Measurements from ENCODE around the gene M1AP. TPM values are rescaled to one million over a fixed set of nuclear protein-coding genes. Genes with fewer than 3 reads are reported as not detected.

Gene M1AP
- polyA plus RNA-seq, 3 donors = 1.00 to 4.6 (median 1.8) TPM

DNA sequence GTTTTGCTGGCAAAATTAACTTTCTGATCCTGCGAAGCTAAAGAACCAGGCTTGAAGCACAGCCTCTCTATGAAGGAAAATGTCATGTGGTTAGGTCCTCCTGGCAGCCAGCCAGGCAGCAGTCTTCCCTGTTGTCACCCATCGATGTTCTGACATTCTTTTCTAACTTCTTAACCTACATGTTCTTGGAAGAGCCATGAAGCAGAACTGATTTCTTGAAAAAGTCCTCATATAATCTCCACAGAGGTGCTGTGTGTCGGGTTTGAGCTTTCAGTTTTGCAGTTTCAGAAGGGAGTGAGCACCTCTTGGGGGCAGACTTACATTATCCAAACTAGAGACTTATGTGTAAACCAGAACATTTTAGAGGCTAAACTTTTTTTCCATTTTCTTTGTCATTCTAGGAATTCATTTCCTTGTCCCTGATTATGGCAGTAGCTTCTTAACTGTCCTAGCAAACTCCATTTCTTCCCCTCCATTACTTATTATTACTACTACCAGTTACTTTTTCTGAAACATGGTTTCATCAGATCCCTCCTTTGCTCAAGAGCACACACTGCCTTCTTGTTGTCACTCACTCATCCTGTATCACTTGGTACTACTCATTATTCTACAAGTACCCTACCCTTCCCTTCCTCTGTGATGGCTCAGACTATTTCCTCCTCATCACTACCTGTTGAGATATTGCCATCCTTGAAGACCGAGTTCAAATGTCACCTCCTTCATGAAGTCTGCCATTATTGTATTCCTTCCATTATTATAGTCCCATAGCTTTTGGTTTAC is 62.5 kb downstream of the M1AP start:
- Histone ChIP-seq H3K4me3 (replicated peaks in 1 of 3; ENCODE audit: low read depth in 2 of 3, low read length in 3 of 3) (peak overlapping the region in 1 of 3 experiments; percentile 47), H2AFZ (ENCODE audit: insufficient read depth, low read depth, low read length, poor library complexity, severe bottlenecking) (peak overlapping the region; percentile 76), H3K36me3 (replicated peaks in 1 of 2; ENCODE audit: control insufficient read depth in 1 of 2, insufficient read depth in 2 of 2, low read length in 2 of 2) (no peaks in the 10 kb centered on the region), H3K27ac (ENCODE audit: low read depth in 1 of 2, low read length in 2 of 2) (peak overlapping the region in 1 of 2 donors; percentile 57), H3K4me1 (ENCODE audit: control insufficient read depth in 1 of 2, insufficient read depth in 2 of 2, low read length in 2 of 2) (peaks cover 31 to 37% of the 10 kb centered on the region in 2 donors), H3K9me3 (replicated peaks in 1 of 2; ENCODE audit: control insufficient read depth in 1 of 2, insufficient read depth in 1 of 2, low read length in 2 of 2) (no peaks in the 10 kb centered on the region), H3K79me2 (ENCODE audit: insufficient read depth, low read length) (no peaks in the 10 kb centered on the region), H4K20me1 (ENCODE audit: insufficient read depth, low read length) (no peaks in the 10 kb centered on the region), H3K27me3 (ENCODE audit: control insufficient read depth in 2 of 2, insufficient read depth in 2 of 2, low read length in 2 of 2) (no peaks in the 10 kb centered on the region), H3K4me2 (replicated peaks; ENCODE audit: extremely low read depth, low read length, poor library complexity, severe bottlenecking) (peak overlapping the region; percentile 64), H3K9ac (ENCODE audit: insufficient read depth, low read length, poor library complexity, severe bottlenecking) (no peak overlapping the region)
- Mint-ChIP-seq H3K4me1 (peaks cover 39% of the 10 kb centered on the region), H3K9me3 (no peaks in the 10 kb centered on the region), H3K4me3 (peak overlapping the region; percentile 67 to 82), H3K27ac (peak overlapping the region in 5 of 7 donors; percentile 14 to 79 (median 48)), H3K27me3 (ENCODE audit: low read depth in 3 of 3) (peaks cover 0 to 1% (median 0%) of the 10 kb centered on the region in 3 donors), H3K36me3 (no peaks in the 10 kb centered on the region)
- intact Hi-C loops (cut with micrococcal nuclease) = loop anchor here (2.0 to 10.0 kb wide), 3 partner anchors 33 to 103 kb away; partner anchors contain the start of genes CCDC142 (in 2 of the 2), DOK1 (in 2 of the 2), LOXL3 (in 2 of the 2) and TTC31 (in 2 of the 2)
- WGBS (ENCODE audit: insufficient coverage) = no CpG with 5 or more reads among the region's 4 CpGs
- TF ChIP-seq, protein P1, sequence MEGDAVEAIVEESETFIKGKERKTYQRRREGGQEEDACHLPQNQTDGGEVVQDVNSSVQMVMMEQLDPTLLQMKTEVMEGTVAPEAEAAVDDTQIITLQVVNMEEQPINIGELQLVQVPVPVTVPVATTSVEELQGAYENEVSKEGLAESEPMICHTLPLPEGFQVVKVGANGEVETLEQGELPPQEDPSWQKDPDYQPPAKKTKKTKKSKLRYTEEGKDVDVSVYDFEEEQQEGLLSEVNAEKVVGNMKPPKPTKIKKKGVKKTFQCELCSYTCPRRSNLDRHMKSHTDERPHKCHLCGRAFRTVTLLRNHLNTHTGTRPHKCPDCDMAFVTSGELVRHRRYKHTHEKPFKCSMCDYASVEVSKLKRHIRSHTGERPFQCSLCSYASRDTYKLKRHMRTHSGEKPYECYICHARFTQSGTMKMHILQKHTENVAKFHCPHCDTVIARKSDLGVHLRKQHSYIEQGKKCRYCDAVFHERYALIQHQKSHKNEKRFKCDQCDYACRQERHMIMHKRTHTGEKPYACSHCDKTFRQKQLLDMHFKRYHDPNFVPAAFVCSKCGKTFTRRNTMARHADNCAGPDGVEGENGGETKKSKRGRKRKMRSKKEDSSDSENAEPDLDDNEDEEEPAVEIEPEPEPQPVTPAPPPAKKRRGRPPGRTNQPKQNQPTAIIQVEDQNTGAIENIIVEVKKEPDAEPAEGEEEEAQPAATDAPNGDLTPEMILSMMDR (IDR thresholded peaks at IDR 0.05) = no peak
- DNase-seq = no peak

- H3K27ac Mint-ChIP-seq = peak overlapping the region in 3 of 7 donors; percentile 2 to 77 (median 24)
- Histone ChIP-seq H3K9me3 (replicated peaks in 1 of 2; ENCODE audit: control insufficient read depth in 1 of 2, insufficient read depth in 1 of 2, low read length in 2 of 2) (no peaks in the 10 kb centered on the region), H2AFZ (ENCODE audit: insufficient read depth, low read depth, low read length, poor library complexity, severe bottlenecking) (peak overlapping the region; percentile 59), H4K20me1 (ENCODE audit: insufficient read depth, low read length) (no peaks in the 10 kb centered on the region), H3K4me1 (ENCODE audit: control insufficient read depth in 1 of 2, insufficient read depth in 2 of 2, low read length in 2 of 2) (peaks cover 32 to 39% of the 10 kb centered on the region in 2 donors), H3K79me2 (ENCODE audit: insufficient read depth, low read length) (no peaks in the 10 kb centered on the region), H3K4me2 (replicated peaks; ENCODE audit: extremely low read depth, low read length, poor library complexity, severe bottlenecking) (peak overlapping the region; percentile 7), H3K9ac (ENCODE audit: insufficient read depth, low read length, poor library complexity, severe bottlenecking) (no peak overlapping the region), H3K27me3 (ENCODE audit: control insufficient read depth in 2 of 2, insufficient read depth in 2 of 2, low read length in 2 of 2) (no peaks in the 10 kb centered on the region), H3K27ac (ENCODE audit: low read depth in 1 of 2, low read length in 2 of 2) (peak overlapping the region in 1 of 2 donors; percentile 30), H3K4me3 (replicated peaks in 1 of 3; ENCODE audit: low read depth in 2 of 3, low read length in 3 of 3) (no peak overlapping the region), H3K36me3 (replicated peaks in 1 of 2; ENCODE audit: control insufficient read depth in 1 of 2, insufficient read depth in 2 of 2, low read length in 2 of 2) (no peaks in the 10 kb centered on the region)
- intact Hi-C loops (cut with micrococcal nuclease) = loop anchor here (2.0 to 10.0 kb wide), 2 partner anchors 49 to 101 kb away; partner anchors contain the start of genes CCDC142 (in 1 of the 2) and TTC31 (in 1 of the 2)
- DNase-seq = no peak
- H3K36me3 Mint-ChIP-seq = no peaks in the 10 kb centered on the region
- TF ChIP-seq, protein P1 (IDR thresholded peaks at IDR 0.05) = no peak
- peaks cover 0 to 1% (median 0%) of the 10 kb centered on the region in 3 donors for H3K27me3 Mint-ChIP-seq (ENCODE audit: low read depth in 3 of 3)
- 0% methylated on average over 2 of the region's 2 CpGs for WGBS (ENCODE audit: insufficient coverage)
- H3K4me1 Mint-ChIP-seq = peaks cover 37% of the 10 kb centered on the region
- peak overlapping the region in 1 of 2 donors; percentile 42 for H3K4me3 Mint-ChIP-seq
- no peaks in the 10 kb centered on the region for H3K9me3 Mint-ChIP-seq
Measured at GRCh38 chr2:74584088-74584645, 64.0 kb downstream of the M1AP start.

Measured in CD14-positive monocyte (primary cell).